HG03066 (cell line): Measurements from ENCODE around the gene RASA4.
"Not testable (repeated sequence)": the region's sequence is repeated elsewhere in the genome, so short reads cannot be mapped to it uniquely, and the experiment has no call there.

ENCODE experiments used
- ATAC-seq: cut with Tn5 transposase; IDR thresholded peaks from one replicate; pipeline ENCODE4 v1.9.1; 2021; ENCODE audit warnings: low read depth; ENCODE audit not compliant: unreplicated experiment

RASA4 gene

DNA sequence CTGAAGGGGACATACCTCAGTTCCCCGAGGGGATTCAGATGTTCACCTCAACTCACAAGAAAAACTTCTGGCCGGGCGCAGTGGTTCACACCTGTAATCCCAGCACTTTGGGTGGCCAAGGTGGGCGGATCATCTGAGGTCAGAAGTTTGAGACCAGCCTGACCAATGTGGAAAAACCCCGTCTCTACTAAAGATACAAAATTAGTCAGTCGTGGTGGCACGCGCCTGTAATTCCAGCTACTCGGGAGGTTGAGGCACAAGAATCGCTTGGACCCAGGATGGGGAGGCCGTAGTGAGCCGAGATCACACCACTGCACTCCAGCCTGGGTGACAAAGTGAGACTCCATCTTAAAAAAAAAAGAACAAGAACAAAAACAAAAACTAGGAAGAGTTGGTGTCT lies 71.3 kb downstream of the RASA4 start:
- ATAC-seq, result not testable (repeated sequence)

DNA sequence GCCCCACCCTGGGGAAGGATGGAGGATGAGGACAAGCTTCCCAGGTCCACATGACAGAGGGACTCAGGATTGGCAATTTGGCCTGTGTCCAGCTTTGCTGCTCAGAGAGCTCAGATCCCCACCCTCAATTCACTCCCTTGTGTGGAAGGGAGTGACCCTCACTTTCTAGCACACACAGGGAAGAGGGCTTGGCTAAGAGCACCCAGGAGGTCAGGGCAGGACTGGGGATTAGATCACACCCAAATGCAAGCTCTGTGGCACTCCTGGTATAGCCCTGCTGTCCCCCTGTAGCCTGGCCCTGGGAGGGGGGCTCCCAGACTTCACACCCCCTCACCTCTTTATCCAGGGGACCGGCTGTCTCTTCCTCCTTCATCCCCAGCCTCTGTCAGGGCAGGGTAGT lies 72.2 kb downstream of the RASA4 start:
- not testable (repeated sequence) for ATAC-seq

DNA sequence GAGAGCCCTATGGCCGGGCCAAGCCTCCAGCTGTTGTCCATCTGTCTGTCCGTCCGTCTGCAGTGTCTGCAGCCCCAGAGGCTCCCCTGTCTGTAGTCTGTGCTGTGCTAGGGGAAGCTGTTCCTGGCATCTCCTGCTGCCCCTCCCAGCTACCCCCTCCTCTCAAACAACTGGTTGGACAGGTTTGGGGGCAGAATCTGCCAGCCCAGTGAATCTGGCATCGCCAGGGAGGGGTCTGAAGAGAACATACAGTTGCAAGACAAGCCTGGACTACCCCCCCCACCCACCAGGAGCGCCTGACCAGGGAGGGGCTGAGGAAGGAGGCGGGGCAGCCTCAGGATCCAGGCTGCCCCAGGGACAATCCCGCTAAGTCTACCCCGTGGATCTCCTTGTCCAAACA lies 73.0 kb downstream of the RASA4 start, which contains the start of gene UPK3BL2:
Gene UPK3BL2 (minus strand): TSS at position 101 of the 400 bp plus-strand sequence. CDS start 60 bp downstream, at position 41.
- not testable (repeated sequence) for ATAC-seq

DNA sequence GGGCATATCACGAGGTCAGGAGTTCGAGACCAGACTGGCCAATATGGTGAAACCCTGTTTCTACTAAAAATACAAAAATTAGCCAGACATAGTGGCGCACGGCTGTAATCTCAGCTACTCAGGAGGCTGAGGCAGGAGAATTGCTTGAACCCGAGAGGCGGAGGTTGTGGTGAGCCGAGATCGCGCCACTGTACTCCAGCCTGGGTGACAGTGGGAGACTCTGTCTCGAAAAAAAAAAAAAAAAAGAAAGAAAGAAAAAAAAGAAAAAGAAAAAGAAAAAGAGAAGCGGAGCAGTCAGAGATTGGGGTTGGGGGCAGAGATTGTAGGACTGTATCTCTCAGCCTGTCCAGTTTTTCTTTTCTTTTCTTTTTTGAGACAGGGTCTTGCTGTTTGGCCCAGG lies 73.8 kb downstream of the RASA4 start:
- not testable (repeated sequence) for ATAC-seq

DNA sequence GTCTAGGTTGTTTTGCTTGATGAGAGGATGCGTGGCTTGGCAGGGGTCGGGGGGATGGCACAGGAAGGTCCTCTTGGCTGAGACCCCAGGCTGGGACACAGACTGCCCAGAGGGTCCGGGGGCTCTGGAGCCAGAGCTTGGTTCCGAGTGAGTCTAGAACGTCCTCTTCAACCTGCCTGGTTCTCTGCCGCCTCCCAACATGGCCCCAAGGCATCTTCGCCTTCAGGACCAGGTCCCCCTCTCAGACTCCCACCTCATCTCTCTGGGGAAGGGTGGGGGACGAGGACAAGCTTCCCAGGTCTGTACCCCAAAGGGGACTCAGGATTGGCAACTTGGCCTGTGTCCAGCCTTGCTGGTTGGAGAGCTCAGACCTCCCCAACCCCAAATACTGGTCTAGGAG lies 74.5 kb downstream of the RASA4 start:
- ATAC-seq, result not testable (repeated sequence)

DNA sequence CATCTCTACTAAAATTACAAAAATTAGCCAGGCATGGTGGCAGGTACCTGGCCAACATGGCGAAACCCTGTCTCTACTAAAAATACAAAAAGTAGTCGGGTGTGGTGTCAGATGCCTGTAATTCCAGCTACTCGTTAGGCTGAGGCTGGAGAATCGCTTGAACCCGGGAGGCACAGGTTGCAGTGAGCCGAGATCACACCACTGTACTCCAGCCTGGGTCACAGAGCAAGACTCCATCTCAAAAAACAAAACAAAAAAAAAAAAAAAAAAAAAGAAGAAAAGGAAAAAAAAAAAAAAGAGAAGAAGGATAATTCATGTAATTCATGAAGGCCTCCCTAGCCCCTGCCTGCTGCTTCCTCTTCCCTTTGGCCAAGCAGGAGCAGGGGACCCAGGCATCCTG lies 76.0 kb downstream of the RASA4 start:
- ATAC-seq, result not testable (repeated sequence)

DNA sequence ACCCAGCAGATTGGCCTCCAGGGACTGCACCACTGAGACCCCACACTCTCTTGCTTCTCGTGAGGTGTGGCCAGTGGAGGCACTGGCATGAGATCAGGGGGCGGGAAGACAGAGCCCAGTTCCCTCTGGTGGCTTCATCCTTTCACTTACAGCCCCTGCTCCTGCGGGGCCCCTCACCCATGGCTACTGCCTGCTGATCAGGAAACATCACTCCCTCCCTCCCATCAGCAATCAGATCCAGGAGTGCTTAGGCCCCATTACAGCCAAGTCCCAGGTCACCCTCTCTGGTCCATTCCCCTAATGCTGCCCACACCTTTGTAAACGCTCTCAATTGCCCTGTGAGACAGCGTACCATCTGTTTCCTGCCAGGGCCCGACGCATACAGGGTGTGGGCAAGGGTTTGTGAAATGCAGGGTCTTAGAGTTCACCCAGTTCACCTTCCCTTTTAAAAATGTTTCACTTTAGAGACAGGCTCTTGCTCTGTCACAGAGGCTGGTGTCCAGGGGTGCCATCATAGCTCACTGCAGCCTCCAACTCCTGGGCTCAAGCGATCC lies 81.4 kb downstream of the RASA4 start:
- ATAC-seq, result not testable (repeated sequence)

DNA sequence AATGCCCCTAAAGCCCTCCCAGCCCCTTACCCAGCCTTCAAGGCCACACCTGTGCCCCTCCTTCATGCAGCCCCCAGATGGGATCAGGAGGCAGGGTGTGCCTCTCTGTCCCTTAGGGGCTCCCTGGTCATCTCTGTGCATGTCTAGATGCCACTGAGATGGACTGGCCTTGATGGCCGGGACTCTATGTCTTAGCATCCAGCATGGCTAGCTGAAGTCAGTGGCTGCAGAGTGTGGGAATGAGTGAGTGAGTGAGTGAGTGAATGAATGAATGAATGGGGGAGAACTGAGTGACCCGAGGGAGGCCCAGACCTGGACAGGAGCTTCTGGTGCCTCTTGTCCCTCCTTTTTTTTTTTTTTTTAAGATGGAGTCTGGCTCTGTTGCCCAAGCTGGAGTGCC lies 84.4 kb downstream of the RASA4 start:
- ATAC-seq, result not testable (repeated sequence)

DNA sequence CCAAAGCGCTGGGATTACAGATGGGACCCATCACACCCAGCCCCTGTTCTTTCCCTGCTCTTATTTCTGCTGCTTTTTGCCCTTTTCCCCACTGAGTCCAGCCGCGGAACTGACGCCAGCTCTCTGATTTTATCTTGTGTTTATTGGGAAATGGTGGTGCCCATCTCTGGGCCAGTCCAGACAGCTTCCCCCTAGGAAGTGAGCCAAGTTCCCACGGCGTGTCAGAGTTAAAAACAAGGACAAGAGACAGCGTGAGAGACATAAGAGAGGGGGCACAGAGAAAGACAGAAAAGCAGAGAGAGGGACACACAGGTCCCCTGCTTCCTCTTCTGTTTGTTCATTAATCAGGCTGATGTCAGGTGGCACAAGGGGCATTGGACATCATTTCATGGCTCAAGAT lies 85.0 kb downstream of the RASA4 start:
- ATAC-seq, result not testable (repeated sequence)

DNA sequence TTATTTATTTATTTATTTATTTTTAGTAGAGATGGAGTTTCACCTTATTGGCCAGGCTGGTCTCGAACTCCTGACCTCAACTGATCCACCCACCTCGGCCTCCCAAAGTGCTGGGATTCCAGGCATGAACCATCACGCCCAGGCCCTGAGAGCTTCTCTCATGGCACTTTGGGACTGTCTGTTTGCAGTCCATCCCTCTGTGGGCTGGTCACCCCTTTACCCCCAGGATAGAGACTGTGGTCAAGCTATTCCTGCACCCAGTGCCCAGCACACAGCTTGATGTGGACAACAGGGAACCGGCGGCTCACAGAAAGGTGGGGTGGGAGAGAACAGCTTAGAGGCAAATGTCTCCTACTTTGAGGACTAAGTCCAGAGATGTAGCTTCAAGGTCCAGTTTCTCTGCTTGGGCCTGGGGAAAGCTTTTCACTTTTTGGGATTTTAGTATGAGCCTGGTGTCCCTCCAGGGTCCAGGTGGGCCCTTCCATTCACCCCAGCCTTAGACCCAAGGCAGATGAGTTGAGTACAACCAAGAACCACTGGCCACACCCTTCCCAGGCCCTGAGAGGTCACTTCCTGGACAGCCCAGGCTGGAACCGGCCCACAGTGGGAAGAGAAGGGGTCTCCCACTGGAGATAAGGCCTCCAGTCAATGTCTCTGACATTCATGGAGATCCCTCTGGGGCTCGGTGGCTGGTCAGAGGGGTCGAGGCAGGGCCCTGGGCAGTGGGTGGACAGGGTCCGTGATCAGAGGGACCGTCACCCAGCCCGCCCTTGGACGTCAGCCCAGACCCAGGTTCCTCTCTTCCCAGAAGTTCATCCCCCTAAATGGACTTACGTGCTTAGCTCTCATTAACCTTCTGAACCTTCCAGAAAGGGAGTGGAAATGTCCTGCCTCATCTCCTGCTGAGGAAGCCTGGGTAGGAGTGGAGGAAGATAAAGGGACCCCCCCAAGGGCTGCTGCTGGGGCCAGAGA lies 88.4 kb downstream of the RASA4 start:
- not testable (repeated sequence) for ATAC-seq

DNA sequence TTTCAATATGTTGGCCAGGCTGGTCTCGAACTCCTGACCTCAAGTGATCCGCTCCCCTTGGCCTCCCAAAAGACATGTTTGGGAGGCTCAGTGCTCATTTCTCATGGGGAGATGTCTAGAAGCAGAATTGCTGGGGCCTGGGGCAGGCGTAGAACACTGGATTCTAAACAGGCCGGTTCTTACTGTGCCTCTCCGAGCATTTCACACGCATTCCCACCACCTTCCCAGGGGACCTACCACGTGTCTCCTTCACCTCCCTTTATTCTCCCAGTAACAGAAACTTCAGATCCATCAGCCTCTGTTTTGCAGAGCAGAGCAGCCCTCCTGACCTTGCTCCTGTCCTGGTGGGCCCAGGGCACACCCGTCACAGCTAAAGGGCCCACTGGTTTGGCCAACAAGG lies 89.4 kb downstream of the RASA4 start:
- ATAC-seq, result not testable (repeated sequence)

DNA sequence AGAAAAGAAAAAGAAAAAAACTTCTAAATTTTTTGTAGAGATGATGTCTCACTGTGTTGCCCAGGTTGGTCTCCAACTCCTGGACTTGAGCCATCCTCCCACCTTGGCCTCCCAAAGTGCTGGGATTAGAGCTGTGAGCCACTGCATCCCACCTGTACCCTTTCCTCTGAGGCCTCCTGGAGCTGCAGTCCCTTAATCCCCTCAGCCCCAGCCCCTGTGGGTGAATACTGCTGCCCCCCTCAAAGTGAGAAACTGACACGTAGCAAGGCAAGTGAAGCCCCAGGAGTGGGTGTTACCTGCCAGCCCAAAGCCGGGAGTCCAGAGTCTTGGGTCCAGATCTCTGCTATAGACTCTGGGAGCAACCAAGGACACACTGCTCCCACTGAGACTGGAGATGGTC lies 91.8 kb downstream of the RASA4 start:
- not testable (repeated sequence) for ATAC-seq
